OCI-LY1 (cell line): Measurements from ENCODE around the gene RPN2.

Experiments used
- H2AFZ ChIP-seq: fragments of 200-600 bp; sonication (generic), shearing (Covaris generic); 2 replicates; pipeline ENCODE4 v1.6.0; 2014; ENCODE audit warnings: antibody characterized with exemption, mild to moderate bottlenecking, low read length
- H3F3A ChIP-seq: fragments of 200-600 bp; sonication (generic), shearing (Covaris generic); 2 replicates; pipeline ENCODE4 v1.6.0; 2014; ENCODE audit warnings: mild to moderate bottlenecking, antibody characterized with exemption, low read length, moderate library complexity; ENCODE audit not compliant: insufficient read depth
- H3K27ac ChIP-seq: fragments of 200-600 bp; sonication (generic); 2 replicates; pipeline ENCODE4 v1.5.1; 2014; ENCODE audit warnings: low read length, mixed run types, mild to moderate bottlenecking, low read depth; ENCODE audit not compliant: poor library complexity, severe bottlenecking
- H3K27me3 ChIP-seq: fragments of 200-600 bp; sonication (generic); 2 replicates; pipeline ENCODE4 v1.6.0; 2014; ENCODE audit warnings: antibody characterized with exemption, mild to moderate bottlenecking, low read length, moderate library complexity; ENCODE audit not compliant: insufficient read depth
- H3K36me3 ChIP-seq: fragments of 200-600 bp; sonication (generic); 2 replicates; pipeline ENCODE4 v1.6.1; 2014; ENCODE audit warnings: mild to moderate bottlenecking, antibody characterized with exemption, low read length, moderate library complexity, mixed read lengths; ENCODE audit not compliant: insufficient read depth
- H3K4me1 ChIP-seq: fragments of 200-600 bp; sonication (generic); 2 replicates; pipeline ENCODE4 v1.5.1; 2014; ENCODE audit warnings: mild to moderate bottlenecking, low read length, moderate library complexity; ENCODE audit not compliant: insufficient read depth, severe bottlenecking
- H3K4me2 ChIP-seq: fragments of 200-600 bp; sonication (generic), shearing (Covaris generic); 2 replicates; pipeline ENCODE4 v1.6.1; 2014; ENCODE audit warnings: low read length
- H3K4me3 ChIP-seq: fragments of 200-600 bp; sonication (generic); 2 replicates; pipeline ENCODE4 v1.5.1; 2014; ENCODE audit warnings: low read length, low read depth, mild to moderate bottlenecking, mixed read lengths; ENCODE audit not compliant: poor library complexity, severe bottlenecking
- H3K79me2 ChIP-seq: fragments of 200-600 bp; shearing (Covaris generic); 2 replicates; pipeline ENCODE4 v1.6.1; 2016; ENCODE audit warnings: mixed run types, low read length, mixed read lengths; ENCODE audit not compliant: insufficient read depth
- H3K9ac ChIP-seq: fragments of 200-600 bp; sonication (generic), shearing (Covaris generic); 2 replicates; pipeline ENCODE4 v1.6.1; 2014; ENCODE audit warnings: mild to moderate bottlenecking, low read length, mixed read lengths
- H3K9me2 ChIP-seq: fragments of 200-600 bp; sonication (generic), shearing (Covaris generic); 2 replicates; pipeline ENCODE4 v1.6.1; 2014; ENCODE audit warnings: low read depth, mild to moderate bottlenecking, low read length, mixed read lengths
- H3K9me3 ChIP-seq: fragments of 200-600 bp; shearing (Covaris generic); 2 replicates; pipeline ENCODE4 v1.6.1; 2014; ENCODE audit warnings: low read length, mixed read lengths
- H4K20me1 ChIP-seq: fragments of 200-600 bp; sonication (generic), shearing (Covaris generic); 2 replicates; pipeline ENCODE4 v1.6.0; 2016; ENCODE audit warnings: mild to moderate bottlenecking, low read length; ENCODE audit not compliant: insufficient read depth
- EZH2 ChIP-seq: fragments of 200-600 bp; sonication (generic), shearing (Covaris generic); IDR thresholded peaks from 2 replicates; pipeline ENCODE4 v1.8.0; 2017; ENCODE audit warnings: borderline replicate concordance, mixed run types, mild to moderate bottlenecking, antibody characterized with exemption, low read length, moderate library complexity, mixed read lengths
- TF ChIP-seq, protein P1 (sequence below): fragments of 200-600 bp; sonication (generic), shearing (Covaris generic); IDR thresholded peaks from 2 replicates; pipeline ENCODE4 v1.5.1; 2017; ENCODE audit warnings: mild to moderate bottlenecking, antibody characterized with exemption, low read length, moderate library complexity, mixed read lengths

Gene RPN2

DNA sequence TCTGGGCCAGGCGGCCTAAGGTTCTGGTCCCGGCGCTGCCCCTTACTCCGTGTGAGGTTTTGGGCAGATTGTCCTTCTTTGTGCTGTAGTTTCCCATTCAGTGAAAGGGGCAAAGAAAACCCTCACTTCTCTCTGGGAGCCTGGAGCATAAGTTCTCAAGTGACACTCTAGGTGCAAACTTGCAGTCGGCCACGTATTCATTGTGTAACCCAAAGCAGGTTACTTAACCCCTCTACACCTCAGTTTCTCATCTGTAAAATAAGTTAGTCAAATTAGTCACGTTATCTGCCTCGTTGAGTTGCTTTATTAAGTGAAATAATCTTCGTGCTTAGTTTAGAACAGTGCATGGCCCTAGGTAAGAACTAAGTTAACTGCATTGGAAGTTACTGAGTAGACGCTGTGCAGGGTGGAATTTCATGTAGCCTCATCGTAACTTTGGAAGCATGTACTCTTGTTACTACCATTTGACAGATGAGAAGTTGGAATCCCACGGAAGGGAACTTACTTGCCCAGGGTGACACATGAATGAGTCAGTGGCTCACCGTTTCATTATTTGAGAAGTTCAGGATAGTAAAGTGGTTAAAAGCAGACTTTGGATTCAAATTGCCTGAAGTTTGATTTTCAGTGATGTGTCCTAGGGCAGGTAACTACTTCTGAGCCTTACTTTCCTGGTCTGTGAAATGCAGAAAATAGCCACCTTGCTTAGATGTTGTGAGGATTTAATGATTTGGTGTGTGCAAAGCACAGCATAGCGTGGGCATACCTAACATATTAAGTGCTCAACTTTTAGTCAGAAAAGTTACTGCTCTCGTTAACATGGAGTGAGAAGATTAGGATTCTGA lies 774 bp downstream of the RPN2 start:
- Histone ChIP-seq H3K79me2 (peaks cover 44% of the 10 kb centered on the region), H3K4me1 (peaks cover 25% of the 10 kb centered on the region), H3K9me2 (no peaks in the 10 kb centered on the region), H2AFZ (no peak overlapping the region), H4K20me1 (no peaks in the 10 kb centered on the region), H3K9ac (peak overlapping the region; percentile 91), H3K27ac (peak overlapping the region; percentile 60), H3K4me2 (peak overlapping the region; percentile 100), H3K4me3 (peak overlapping the region; percentile 89), H3F3A (no peaks in the 10 kb centered on the region), H3K36me3 (peaks cover 29% of the 10 kb centered on the region), H3K27me3 (no peaks in the 10 kb centered on the region), H3K9me3 (no peaks in the 10 kb centered on the region)
- no peak for TF ChIP-seq EZH2
- TF ChIP-seq, protein P1, sequence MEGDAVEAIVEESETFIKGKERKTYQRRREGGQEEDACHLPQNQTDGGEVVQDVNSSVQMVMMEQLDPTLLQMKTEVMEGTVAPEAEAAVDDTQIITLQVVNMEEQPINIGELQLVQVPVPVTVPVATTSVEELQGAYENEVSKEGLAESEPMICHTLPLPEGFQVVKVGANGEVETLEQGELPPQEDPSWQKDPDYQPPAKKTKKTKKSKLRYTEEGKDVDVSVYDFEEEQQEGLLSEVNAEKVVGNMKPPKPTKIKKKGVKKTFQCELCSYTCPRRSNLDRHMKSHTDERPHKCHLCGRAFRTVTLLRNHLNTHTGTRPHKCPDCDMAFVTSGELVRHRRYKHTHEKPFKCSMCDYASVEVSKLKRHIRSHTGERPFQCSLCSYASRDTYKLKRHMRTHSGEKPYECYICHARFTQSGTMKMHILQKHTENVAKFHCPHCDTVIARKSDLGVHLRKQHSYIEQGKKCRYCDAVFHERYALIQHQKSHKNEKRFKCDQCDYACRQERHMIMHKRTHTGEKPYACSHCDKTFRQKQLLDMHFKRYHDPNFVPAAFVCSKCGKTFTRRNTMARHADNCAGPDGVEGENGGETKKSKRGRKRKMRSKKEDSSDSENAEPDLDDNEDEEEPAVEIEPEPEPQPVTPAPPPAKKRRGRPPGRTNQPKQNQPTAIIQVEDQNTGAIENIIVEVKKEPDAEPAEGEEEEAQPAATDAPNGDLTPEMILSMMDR: no peak

DNA sequence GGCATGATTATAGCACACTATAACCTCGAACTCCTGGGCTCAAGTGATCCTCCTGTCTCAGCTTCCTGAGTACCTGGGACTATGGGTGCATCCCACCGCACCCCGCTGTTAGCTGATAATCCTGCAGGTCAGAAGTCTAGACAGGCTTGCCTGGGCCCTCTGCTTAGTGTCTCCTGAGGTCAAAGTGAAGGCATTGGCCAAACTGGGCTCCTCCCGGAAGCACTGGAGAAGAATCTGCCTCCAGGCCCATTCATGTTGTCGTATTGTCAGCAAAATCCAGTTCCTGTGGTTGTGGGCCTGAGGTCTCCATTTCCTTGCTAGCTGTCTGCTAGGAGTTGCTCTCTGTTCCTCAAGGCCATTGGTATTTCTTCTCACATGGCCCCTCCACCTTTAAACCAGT lies 6.6 kb downstream of the RPN2 start:
- no peaks in the 10 kb centered on the region for H3K27me3 ChIP-seq
- peaks cover 30% of the 10 kb centered on the region for H3K4me1 ChIP-seq
- no peak overlapping the region for H2AFZ ChIP-seq
- TF ChIP-seq, protein P1: no peak
- TF ChIP-seq EZH2: no peak
- no peaks in the 10 kb centered on the region for H3K9me3 ChIP-seq
- no peak overlapping the region for H3K4me2 ChIP-seq
- H4K20me1 ChIP-seq: no peaks in the 10 kb centered on the region
- no peak overlapping the region for H3K27ac ChIP-seq
- no peaks in the 10 kb centered on the region for H3F3A ChIP-seq
- no peak overlapping the region for H3K9ac ChIP-seq
- no peaks in the 10 kb centered on the region for H3K9me2 ChIP-seq
- peaks cover 78% of the 10 kb centered on the region for H3K36me3 ChIP-seq
- no peak overlapping the region for H3K4me3 ChIP-seq
- H3K79me2 ChIP-seq: peaks cover 52% of the 10 kb centered on the region

DNA sequence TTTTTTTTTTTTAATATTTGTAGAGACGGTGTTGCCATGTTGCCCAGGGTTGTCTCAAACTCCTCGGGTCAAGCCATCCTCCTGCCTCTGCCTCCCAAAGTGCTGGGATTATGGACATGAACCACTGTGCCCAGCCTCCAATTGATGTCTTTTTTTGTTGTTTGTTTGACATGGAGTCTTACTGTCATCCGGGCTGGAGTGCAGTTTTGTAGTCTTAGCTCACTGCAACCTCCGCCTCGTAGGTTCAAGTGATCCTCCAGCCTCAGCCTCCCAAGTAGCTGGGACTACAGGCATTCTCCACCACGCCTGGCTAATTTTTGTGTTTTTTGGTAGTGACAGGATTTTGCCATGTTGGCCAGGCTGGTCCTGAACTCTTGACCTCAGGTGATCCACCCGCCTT lies 9.7 kb downstream of the RPN2 start:
- H2AFZ ChIP-seq: no peak overlapping the region
- H3K9me2 ChIP-seq: no peaks in the 10 kb centered on the region
- no peak overlapping the region for H3K4me2 ChIP-seq
- H3K4me1 ChIP-seq: peaks cover 23% of the 10 kb centered on the region
- H3K9ac ChIP-seq: no peak overlapping the region
- no peaks in the 10 kb centered on the region for H3K9me3 ChIP-seq
- H3F3A ChIP-seq: no peaks in the 10 kb centered on the region
- no peaks in the 10 kb centered on the region for H4K20me1 ChIP-seq
- no peaks in the 10 kb centered on the region for H3K27me3 ChIP-seq
- no peak overlapping the region for H3K27ac ChIP-seq
- H3K4me3 ChIP-seq: no peak overlapping the region
- H3K36me3 ChIP-seq: peaks cover 79% of the 10 kb centered on the region
- H3K79me2 ChIP-seq: peaks cover 44% of the 10 kb centered on the region
- TF ChIP-seq EZH2: no peak
- TF ChIP-seq, protein P1: no peak
